ENCODE results near the gene PDGFA. TPM values are rescaled to one million over a fixed set of nuclear protein-coding genes. Genes with fewer than 3 reads are reported as not detected.
"Not testable (repeated sequence)": the region's sequence is repeated elsewhere in the genome, so short reads cannot be mapped to it uniquely, and the experiment has no call there.

Gene PDGFA
- polyA plus RNA-seq, 10 donors: 24.6 to 45.9 (median 31.2) TPM

- no peak for DNase-seq
Measured at GRCh38 chr7:553636-554111, 34.0 kb upstream of the PDGFA start.

- no peak for DNase-seq
Measured at GRCh38 chr7:552868-553635, 33.4 kb upstream of the PDGFA start.

GRCh38 chr7:552151-552867 is 32.7 kb upstream of the PDGFA start:
- not testable (repeated sequence) for DNase-seq

- not testable (repeated sequence) for DNase-seq
Measured at GRCh38 chr7:551615-551970, 31.9 kb upstream of the PDGFA start.

GRCh38 chr7:550881-551614 is 31.4 kb upstream of the PDGFA start:
- no peak for DNase-seq

GRCh38 chr7:549891-550625 is 30.4 kb upstream of the PDGFA start:
- DNase-seq: no peak

- DNase-seq: no peak
Measured at GRCh38 chr7:549066-549890, 29.6 kb upstream of the PDGFA start.

- DNase-seq: no peak
Measured at GRCh38 chr7:548401-548800, 28.8 kb upstream of the PDGFA start.

- DNase-seq: no peak
Measured at GRCh38 chr7:545470-545869, 25.8 kb upstream of the PDGFA start.

- no peak for DNase-seq
Measured at GRCh38 chr7:544338-545221, 24.9 kb upstream of the PDGFA start.

GRCh38 chr7:543501-544337 is 24.1 kb upstream of the PDGFA start:
- no peak for DNase-seq

GRCh38 chr7:542713-543500 is 23.3 kb upstream of the PDGFA start:
- peak in 1 of 3 donors; percentile 48 for DNase-seq

GRCh38 chr7:542131-542712 is 22.6 kb upstream of the PDGFA start:
- no peak for DNase-seq

- DNase-seq: no peak
Measured at GRCh38 chr7:541661-542060, 22.0 kb upstream of the PDGFA start.

GRCh38 chr7:540997-541396 is 21.4 kb upstream of the PDGFA start:
- DNase-seq: no peak

GRCh38 chr7:540579-540978 is 20.9 kb upstream of the PDGFA start:
- no peak for DNase-seq

- DNase-seq: no peak
Measured at GRCh38 chr7:539731-540411, 20.2 kb upstream of the PDGFA start.
